Natural killer cell treated with Interleukin-12 subunit alpha and Interleukin-12 subunit beta and Interleukin-15 and Interleukin-18, amount 100 ng/mL, for 72 hours (primary cell): ENCODE measurements around the gene ZNF518A. TPM values are rescaled to one million over a fixed set of nuclear protein-coding genes. Genes with fewer than 3 reads are reported as not detected.

ENCODE experiments used
- total RNA-seq, 2 donors: library from RNA; stranded (reverse); gene quantifications; one replicate each; pipeline ENCODE4 v1.2.3, GENCODE V29; 2022

The ZNF518A gene
- total RNA-seq, 2 donors from 2014 or later: 21.1 to 27.7 TPM

Other genes starting within 250 kb of the ZNF518A start
- 1 to 10 TPM in 1 of 2 donors, under 1 TPM in 1; 0.57 to 1.2 TPM for gene CC2D2B, start 222.3 kb upstream of the ZNF518A start, total RNA-seq
- gene CCNJ, start 86.7 kb upstream of the ZNF518A start, total RNA-seq: 10 to 100 TPM; 12.1 to 14.2 TPM
- 1 to 10 TPM in 1 of 2 donors, not detected in 1; 1.0 TPM for gene BLNK, start 141.3 kb downstream of the ZNF518A start, total RNA-seq
- not detected for gene DNTT, start 174.1 kb downstream of the ZNF518A start, total RNA-seq
- not detected for gene OPALIN, start 228.7 kb downstream of the ZNF518A start, total RNA-seq